C4-2B (cell line): ENCODE results near the gene TLL2.

Source experiments
- H3K27ac ChIP-seq: fragments of 450-650 bp; 2 replicates; pipeline ENCODE4 v1.5.1; 2017
- ZFX ChIP-seq: fragments of 450-650 bp; IDR thresholded peaks from 2 replicates; pipeline ENCODE4 v1.6.1; 2017
- TF ChIP-seq, protein P1 (sequence below): fragments of 450-650 bp; conservative IDR thresholded peaks from 2 replicates; pipeline ENCODE4 v1.5.1; 2017; ENCODE audit warnings: mild to moderate bottlenecking

Gene TLL2

GRCh38 chr10:96505150-96506136 is 8.3 kb downstream of the TLL2 start:
- no peak overlapping the region for H3K27ac ChIP-seq
- TF ChIP-seq, protein P1, sequence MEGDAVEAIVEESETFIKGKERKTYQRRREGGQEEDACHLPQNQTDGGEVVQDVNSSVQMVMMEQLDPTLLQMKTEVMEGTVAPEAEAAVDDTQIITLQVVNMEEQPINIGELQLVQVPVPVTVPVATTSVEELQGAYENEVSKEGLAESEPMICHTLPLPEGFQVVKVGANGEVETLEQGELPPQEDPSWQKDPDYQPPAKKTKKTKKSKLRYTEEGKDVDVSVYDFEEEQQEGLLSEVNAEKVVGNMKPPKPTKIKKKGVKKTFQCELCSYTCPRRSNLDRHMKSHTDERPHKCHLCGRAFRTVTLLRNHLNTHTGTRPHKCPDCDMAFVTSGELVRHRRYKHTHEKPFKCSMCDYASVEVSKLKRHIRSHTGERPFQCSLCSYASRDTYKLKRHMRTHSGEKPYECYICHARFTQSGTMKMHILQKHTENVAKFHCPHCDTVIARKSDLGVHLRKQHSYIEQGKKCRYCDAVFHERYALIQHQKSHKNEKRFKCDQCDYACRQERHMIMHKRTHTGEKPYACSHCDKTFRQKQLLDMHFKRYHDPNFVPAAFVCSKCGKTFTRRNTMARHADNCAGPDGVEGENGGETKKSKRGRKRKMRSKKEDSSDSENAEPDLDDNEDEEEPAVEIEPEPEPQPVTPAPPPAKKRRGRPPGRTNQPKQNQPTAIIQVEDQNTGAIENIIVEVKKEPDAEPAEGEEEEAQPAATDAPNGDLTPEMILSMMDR, result no peak
- no peak for TF ChIP-seq ZFX

GRCh38 chr10:96502561-96503282 is 11.0 kb downstream of the TLL2 start:
- TF ChIP-seq ZFX, result no peak
- TF ChIP-seq, protein P1, result no peak

DNA sequence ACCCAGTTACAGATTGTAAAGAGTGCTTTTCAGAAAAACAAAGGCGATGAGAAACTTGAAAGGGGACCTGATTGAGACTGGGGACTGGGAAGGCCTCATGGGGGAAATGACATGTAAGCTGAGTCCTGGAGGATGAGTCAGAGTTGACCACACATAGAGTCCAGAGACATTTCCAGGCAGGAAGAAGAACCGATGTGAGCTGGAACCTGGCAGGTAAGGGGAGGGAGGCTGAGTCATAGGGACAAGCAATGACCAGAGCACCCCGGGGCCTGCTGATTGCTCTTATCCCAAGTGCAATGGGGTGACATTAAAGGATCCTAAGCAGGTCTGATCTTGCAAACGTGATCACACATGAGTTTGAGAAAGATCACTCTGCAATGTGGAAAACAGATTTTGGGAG is 11.7 kb downstream of the TLL2 start:
- H3K27ac ChIP-seq, result no peak overlapping the region
- TF ChIP-seq, protein P1, result no peak
- no peak for TF ChIP-seq ZFX

More at GRCh38 chr10:96502561-96503282, 11.0 kb downstream of the TLL2 start:
- H3K27ac ChIP-seq, result no peak overlapping the region

GRCh38 chr10:96500519-96500918 is 13.2 kb downstream of the TLL2 start:
- TF ChIP-seq, protein P1, result no peak
- no peak for TF ChIP-seq ZFX
- no peak overlapping the region for H3K27ac ChIP-seq

DNA sequence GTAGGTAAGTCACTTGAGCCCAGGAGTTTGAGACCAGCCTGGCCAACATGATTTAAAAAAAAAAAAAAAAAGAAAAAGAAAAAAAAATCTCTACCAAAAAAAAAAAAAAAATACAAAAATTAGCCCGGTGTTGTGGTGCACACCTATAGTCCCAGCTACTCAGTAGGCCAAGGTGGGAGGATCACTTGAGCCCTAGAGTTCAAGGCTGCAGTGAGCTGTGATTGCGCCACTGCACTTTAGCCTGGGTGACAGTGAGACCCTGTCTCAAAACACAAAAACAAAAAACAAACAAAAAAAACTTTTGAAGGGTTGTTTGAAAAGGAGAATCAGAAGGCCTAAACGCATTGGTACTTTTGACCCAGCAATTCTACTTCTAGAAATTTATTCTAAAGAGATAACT is 13.7 kb downstream of the TLL2 start:
- TF ChIP-seq, protein P1, result no peak
- no peak for TF ChIP-seq ZFX
- H3K27ac ChIP-seq, result no peak overlapping the region

DNA sequence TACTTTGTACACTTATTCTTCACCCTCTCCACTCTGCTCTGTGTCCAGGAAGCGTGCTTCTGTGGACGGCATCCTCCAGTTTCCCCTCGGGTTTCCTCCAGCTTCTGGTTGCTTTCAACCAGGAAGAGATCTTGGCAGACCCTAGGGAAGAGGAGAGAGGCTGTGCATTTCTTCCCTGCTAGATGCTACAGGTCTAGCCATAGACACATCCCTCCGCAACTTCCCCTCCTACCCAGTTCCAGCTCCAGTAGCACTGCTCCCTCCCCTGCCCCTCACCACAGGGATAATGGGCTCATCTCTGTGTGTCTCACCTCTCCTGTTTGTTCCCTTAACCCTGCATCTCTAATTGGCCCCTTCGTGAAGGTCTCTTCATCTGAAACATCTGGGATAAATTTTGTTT is 16.3 kb downstream of the TLL2 start:
- TF ChIP-seq, protein P1, result no peak
- TF ChIP-seq ZFX, result no peak
- H3K27ac ChIP-seq, result no peak overlapping the region
